ENCODE measurements around the gene SEMA3D.
"Not testable (repeated sequence)": the region's sequence is repeated elsewhere in the genome, so short reads cannot be mapped to it uniquely, and the experiment has no call there.

SEMA3D gene

GRCh38 chr7:84997626-84998025, 189.2 kb downstream of the SEMA3D start:
- no peak for TF ChIP-seq CTCF (conservative IDR thresholded peaks at IDR 0.05; ENCODE audit: low read depth)
- DNase-seq (ENCODE audit: low spot score), result no peak
- H3K27ac ChIP-seq, result no peak overlapping the region
- CTCF ChIA-PET, result no interaction called here
- POLR2A ChIA-PET (ENCODE audit: low non-redundant PET), result no interaction called here

GRCh38 chr7:84992954-84993353, 193.9 kb downstream of the SEMA3D start:
- H3K27ac ChIP-seq; POLR2A ChIA-PET (ENCODE audit: low non-redundant PET); CTCF ChIA-PET; DNase-seq (ENCODE audit: low spot score): not testable (repeated sequence)

- no peak for DNase-seq (ENCODE audit: low spot score)
- CTCF ChIA-PET, result no interaction called here
- POLR2A ChIA-PET (ENCODE audit: low non-redundant PET), result no interaction called here
- H3K27ac ChIP-seq, result no peak overlapping the region
- no peak for TF ChIP-seq CTCF (conservative IDR thresholded peaks at IDR 0.05; ENCODE audit: low read depth)
Observed at GRCh38 chr7:84985073-84985784, 201.6 kb downstream of the SEMA3D start.

GRCh38 chr7:84982199-84982598, 204.7 kb downstream of the SEMA3D start:
- POLR2A ChIA-PET (ENCODE audit: low non-redundant PET), result no interaction called here
- CTCF ChIA-PET, result interaction anchor here (0.8 kb wide), 1 partner anchor 358 kb away, joined by 3 read pairs; no protein-coding TSS in a partner anchor

GRCh38 chr7:84981055-84981976, 205.5 kb downstream of the SEMA3D start:
- no peak for TF ChIP-seq CTCF (conservative IDR thresholded peaks at IDR 0.05; ENCODE audit: low read depth)
- DNase-seq (ENCODE audit: low spot score), result no peak
- POLR2A ChIA-PET (ENCODE audit: low non-redundant PET), result no interaction called here
- H3K27ac ChIP-seq, result no peak overlapping the region
- CTCF ChIA-PET, result no interaction called here

More at GRCh38 chr7:84982199-84982598, 204.7 kb downstream of the SEMA3D start:
- TF ChIP-seq CTCF (conservative IDR thresholded peaks at IDR 0.05; ENCODE audit: low read depth), result no peak
- no peak overlapping the region for H3K27ac ChIP-seq
- no peak for DNase-seq (ENCODE audit: low spot score)

GRCh38 chr7:84975586-84976185, 211.2 kb downstream of the SEMA3D start:
- TF ChIP-seq CTCF (conservative IDR thresholded peaks at IDR 0.05; ENCODE audit: low read depth), result no peak
- ChIA-PET POLR2A (ENCODE audit: low non-redundant PET) (interaction anchor here (0.6 kb wide), 1 partner anchor 56 kb away, joined by 3 read pairs; no protein-coding TSS in a partner anchor), CTCF (no interaction called here)
- DNase-seq (ENCODE audit: low spot score), result no peak
- no peak overlapping the region for H3K27ac ChIP-seq

Measured in RWPE1 (cell line).